Transverse colon (tissue), 4 donors: ENCODE measurements around the gene ASTL. TPM values are rescaled to one million over a fixed set of nuclear protein-coding genes. Genes with fewer than 3 reads are reported as not detected.

Experiments used
- DNase-seq: peaks from one replicate; pipeline ENCODE4 v3.0.0-alpha.2; 2019
- H3K27ac ChIP-seq, 4 donors: fragments of 200-600 bp; sonication (generic); 2 replicates each; pipeline ENCODE4 v1.5.1; 2016 to 2018; ENCODE audit warnings: inconsistent platforms in 4 of 4
- H3K27me3 ChIP-seq: fragments of 200-600 bp; sonication (generic); 2 replicates; pipeline ENCODE4 v1.5.1; 2017; ENCODE audit warnings: inconsistent platforms
- H3K36me3 ChIP-seq, 4 donors: fragments of 200-600 bp; sonication (generic); 2 replicates each; pipeline ENCODE4 v1.5.1; 2017 to 2019; ENCODE audit warnings: inconsistent platforms in 4 of 4
- H3K4me1 ChIP-seq, 4 donors: fragments of 200-600 bp; sonication (generic); 2 replicates each; pipeline ENCODE4 v1.5.1; 2017 to 2020; ENCODE audit warnings: inconsistent platforms in 4 of 4
- H3K4me3 ChIP-seq, 4 donors: fragments of 200-600 bp; sonication (generic); 1 replicate in 1 of 4; 2 replicates in 3 of 4; pipeline versions ENCODE4 v1.5.1 to v1.6.1; 2017 to 2019; ENCODE audit warnings: inconsistent platforms in 4 of 4
- H3K9me3 ChIP-seq, 2 donors: fragments of 200-600 bp; sonication (generic); 2 replicates each; pipeline ENCODE4 v1.5.1; 2017 to 2019; ENCODE audit warnings: inconsistent platforms in 2 of 2
- EP300 ChIP-seq: sonication (generic); formaldehyde crosslinking; IDR thresholded peaks from one replicate; pipeline ENCODE4 v1.6.1; 2017; ENCODE audit warnings: antibody characterized with exemption, low read depth
- POLR2A ChIP-seq: fragments of 450-650 bp; IDR thresholded peaks from one replicate; pipeline ENCODE4 v1.6.1; 2016; ENCODE audit warnings: antibody characterized with exemption, mild to moderate bottlenecking, moderate library complexity
- POLR2AphosphoS5 ChIP-seq, 3 donors: sonication (generic); formaldehyde crosslinking; IDR thresholded peaks; one replicate each; pipeline ENCODE4 v1.6.1; 2016; ENCODE audit warnings: antibody characterized with exemption in 3 of 3
- WGBS, 2 donors: methylation state at CpG; one replicate each; pipeline ENCODE4 v1.1.5; 2018; ENCODE audit warnings: low coverage in 1 of 2; 5-methylcytosine and 5-hydroxymethylcytosine counted together
- in situ Hi-C, 4 donors: fragments of 200-750 bp; cut with MboI; loops; one replicate each; pipeline versions ENCODE4 v1.15.0 to v1.15.1; 2017; ENCODE audit warnings: low sequenced_read_pairs in 3 of 4, low pct_ligation_motif_present in 1 of 4, low pct_unique_long_range_greater_than_20kb in 1 of 4
- intact Hi-C: fragments of 100-400 bp; cut with DNase I; formaldehyde crosslinking; loops from one replicate; pipeline ENCODE4 v1.15.1; 2023; ENCODE audit warnings: low total_unique reads
- total RNA-seq, 4 donors: library from RNA; depleted of rRNA; stranded (reverse); fragments of >200 nt; gene quantifications; one replicate each; pipeline ENCODE4 v1.1.0, GENCODE V29; 2016
- TF ChIP-seq, protein P1 (sequence below), 5 experiments: fragments of 200-600 bp in 3 of 5; fragments of 450-650 bp in 2 of 5; sonication (generic) in 3 of 5; IDR thresholded peaks; 1 replicate in 2 of 5; 2 replicates in 3 of 5; pipeline ENCODE4 v1.5.1; 2016 to 2017; ENCODE audit warnings: antibody characterized with exemption in 5 of 5, inconsistent platforms in 3 of 5, mild to moderate bottlenecking in 2 of 5, moderate library complexity in 1 of 5

Gene ASTL
- total RNA-seq, 4 donors from 2014 or later, result 0.95 TPM; not detected in 3

DNA sequence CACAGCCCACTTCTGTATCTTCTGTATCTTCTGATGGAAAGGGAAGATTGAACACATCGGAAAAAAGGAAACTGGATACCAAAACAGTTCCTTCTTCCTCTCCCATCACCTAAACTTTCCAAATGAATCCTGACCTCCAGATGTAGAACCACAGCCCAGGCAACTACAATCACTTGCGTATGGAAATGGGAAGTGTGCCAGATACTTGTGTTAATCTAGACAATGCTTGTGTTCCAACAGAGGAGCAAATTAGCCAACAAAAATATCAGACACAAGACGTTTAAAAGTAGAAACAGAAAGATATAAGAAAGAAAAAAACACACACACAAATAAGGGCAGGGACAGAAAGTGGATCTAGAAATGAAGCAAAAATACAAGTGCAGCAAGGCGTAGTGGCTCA lies 38.4 kb upstream of the ASTL start:
- no peaks in the 10 kb centered on the region for H3K9me3 ChIP-seq
- H3K27ac ChIP-seq, result no peak overlapping the region
- no peaks in the 10 kb centered on the region for H3K27me3 ChIP-seq
- intact Hi-C loops, result no loop called here
- no peak for DNase-seq
- H3K4me3 ChIP-seq, result no peak overlapping the region
- no peaks in the 10 kb centered on the region for H3K36me3 ChIP-seq
- H3K4me1 ChIP-seq, result no peaks in the 10 kb centered on the region
- TF ChIP-seq EP300, result no peak
- TF ChIP-seq, protein P1, sequence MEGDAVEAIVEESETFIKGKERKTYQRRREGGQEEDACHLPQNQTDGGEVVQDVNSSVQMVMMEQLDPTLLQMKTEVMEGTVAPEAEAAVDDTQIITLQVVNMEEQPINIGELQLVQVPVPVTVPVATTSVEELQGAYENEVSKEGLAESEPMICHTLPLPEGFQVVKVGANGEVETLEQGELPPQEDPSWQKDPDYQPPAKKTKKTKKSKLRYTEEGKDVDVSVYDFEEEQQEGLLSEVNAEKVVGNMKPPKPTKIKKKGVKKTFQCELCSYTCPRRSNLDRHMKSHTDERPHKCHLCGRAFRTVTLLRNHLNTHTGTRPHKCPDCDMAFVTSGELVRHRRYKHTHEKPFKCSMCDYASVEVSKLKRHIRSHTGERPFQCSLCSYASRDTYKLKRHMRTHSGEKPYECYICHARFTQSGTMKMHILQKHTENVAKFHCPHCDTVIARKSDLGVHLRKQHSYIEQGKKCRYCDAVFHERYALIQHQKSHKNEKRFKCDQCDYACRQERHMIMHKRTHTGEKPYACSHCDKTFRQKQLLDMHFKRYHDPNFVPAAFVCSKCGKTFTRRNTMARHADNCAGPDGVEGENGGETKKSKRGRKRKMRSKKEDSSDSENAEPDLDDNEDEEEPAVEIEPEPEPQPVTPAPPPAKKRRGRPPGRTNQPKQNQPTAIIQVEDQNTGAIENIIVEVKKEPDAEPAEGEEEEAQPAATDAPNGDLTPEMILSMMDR (IDR thresholded peaks at IDR 0.05), result no peak
- TF ChIP-seq POLR2AphosphoS5 (IDR thresholded peaks at IDR 0.05), result no peak
- TF ChIP-seq POLR2A, result no peak
- in situ Hi-C loops, result loop anchor here in 1 of 4 donors (25.0 kb wide), 1 partner anchor 164 kb away; no protein-coding TSS in a partner anchor
- 59 to 64% methylated on average over 3 to 4 of the region's 4 CpGs for WGBS, 2 donors

GRCh38 chr2:96175951-96176350 lies 37.6 kb upstream of the ASTL start:
- Histone ChIP-seq H3K4me3 (no peak overlapping the region), H3K27ac (no peak overlapping the region), H3K9me3 (no peaks in the 10 kb centered on the region), H3K36me3 (no peaks in the 10 kb centered on the region), H3K4me1 (no peaks in the 10 kb centered on the region), H3K27me3 (no peaks in the 10 kb centered on the region)
- DNase-seq, result no peak
- no peak for TF ChIP-seq POLR2A
- no peak for TF ChIP-seq EP300
- TF ChIP-seq, protein P1 (IDR thresholded peaks at IDR 0.05), result no peak
- no peak for TF ChIP-seq POLR2AphosphoS5 (IDR thresholded peaks at IDR 0.05)
- 76% methylated on average over 6 of the region's 6 CpGs; no CpG with 5 or more reads in 1 of the 2 donors for WGBS, 2 donors
- in situ Hi-C loops, result loop anchor here in 1 of 4 donors (25.0 kb wide), 1 partner anchor 164 kb away; no protein-coding TSS in a partner anchor
- intact Hi-C loops, result no loop called here

GRCh38 chr2:96174251-96175144 lies 36.2 kb upstream of the ASTL start:
- no peaks in the 10 kb centered on the region for H3K36me3 ChIP-seq
- in situ Hi-C loops (loop anchor here in 1 of 4 donors (25.0 kb wide), 1 partner anchor 162 kb away; no protein-coding TSS in a partner anchor), intact Hi-C loops (no loop called here)
- H3K9me3 ChIP-seq, result no peaks in the 10 kb centered on the region
- TF ChIP-seq, protein P1 (IDR thresholded peaks at IDR 0.05), result peak; percentile 82 to 92 (median 88)
- no peak for TF ChIP-seq EP300
- TF ChIP-seq POLR2A, result no peak
- no peak for TF ChIP-seq POLR2AphosphoS5 (IDR thresholded peaks at IDR 0.05)
- no peak overlapping the region for H3K4me3 ChIP-seq
- H3K27ac ChIP-seq, result no peak overlapping the region
- WGBS, 2 donors, result 33 to 49% methylated on average over 3 to 8 of the region's 8 CpGs
- DNase-seq, result peak; percentile 86
- H3K4me1 ChIP-seq, result no peaks in the 10 kb centered on the region
- H3K27me3 ChIP-seq, result no peaks in the 10 kb centered on the region

- Histone ChIP-seq H3K9me3 (no peaks in the 10 kb centered on the region), H3K27ac (no peak overlapping the region), H3K27me3 (no peaks in the 10 kb centered on the region), H3K4me3 (no peak overlapping the region), H3K36me3 (no peaks in the 10 kb centered on the region), H3K4me1 (no peaks in the 10 kb centered on the region)
- in situ Hi-C loops (no loop called here), intact Hi-C loops (no loop called here)
- TF ChIP-seq EP300, result no peak
- TF ChIP-seq POLR2AphosphoS5 (IDR thresholded peaks at IDR 0.05), result no peak
- TF ChIP-seq POLR2A, result no peak
- TF ChIP-seq, protein P1 (IDR thresholded peaks at IDR 0.05), result no peak
- WGBS, 2 donors, result 94 to 100% methylated on average over 4 to 15 of the region's 15 CpGs
- no peak for DNase-seq
Measured at GRCh38 chr2:96171831-96172230, 33.5 kb upstream of the ASTL start.
